CD4-positive, alpha-beta T cell treated with Interleukin-6 for 4 hours (primary cell): ENCODE results near the gene MGLL.

Experiments used
- DNase-seq: peaks from one replicate; pipeline ENCODE4 v3.0.0-alpha.2; 2020; ENCODE audit warnings: mixed read lengths

Gene MGLL

GRCh38 chr3:127822041-127822681, at the start of gene MGLL:
Gene MGLL (minus strand): TSS chr3:127822515. CDS start chr3:127822318, 197 bp downstream.
- DNase-seq, result no peak

GRCh38 chr3:127870156-127870555, 47.8 kb upstream of the MGLL start:
- no peak for DNase-seq

GRCh38 chr3:127867986-127868385, 45.7 kb upstream of the MGLL start:
- no peak for DNase-seq

GRCh38 chr3:127867412-127867811, 45.1 kb upstream of the MGLL start:
- DNase-seq, result no peak

- no peak for DNase-seq
These were observed 43.6 kb upstream of the MGLL start for GRCh38 chr3:127865941-127866340.

- DNase-seq, result no peak
These were observed 37.9 kb upstream of the MGLL start for GRCh38 chr3:127860211-127860696.

GRCh38 chr3:127859730-127860129, 37.4 kb upstream of the MGLL start:
- DNase-seq, result no peak

- no peak for DNase-seq
These were observed 36.6 kb upstream of the MGLL start for GRCh38 chr3:127858937-127859336.

- DNase-seq, result no peak
These were observed 36.2 kb upstream of the MGLL start for GRCh38 chr3:127858521-127858920.

- DNase-seq, result no peak
These were observed 35.0 kb upstream of the MGLL start for GRCh38 chr3:127857333-127857732.

- no peak for DNase-seq
These were observed 34.5 kb upstream of the MGLL start for GRCh38 chr3:127856801-127857200.

- no peak for DNase-seq
These were observed 32.9 kb upstream of the MGLL start for GRCh38 chr3:127855246-127855645.

GRCh38 chr3:127853681-127854080, 31.4 kb upstream of the MGLL start:
- DNase-seq, result no peak

GRCh38 chr3:127851899-127852298, 29.6 kb upstream of the MGLL start:
- DNase-seq, result no peak

- DNase-seq, result no peak
These were observed 27.1 kb upstream of the MGLL start for GRCh38 chr3:127849368-127849767.

GRCh38 chr3:127848131-127849129, 26.1 kb upstream of the MGLL start:
- no peak for DNase-seq

GRCh38 chr3:127847236-127847720, 25.0 kb upstream of the MGLL start:
- DNase-seq, result no peak

- no peak for DNase-seq
These were observed 24.3 kb upstream of the MGLL start for GRCh38 chr3:127846576-127846975.

GRCh38 chr3:127844326-127844942, 22.1 kb upstream of the MGLL start:
- DNase-seq, result no peak

GRCh38 chr3:127840671-127841070, 18.4 kb upstream of the MGLL start:
- no peak for DNase-seq

GRCh38 chr3:127839099-127839498, 16.8 kb upstream of the MGLL start:
- no peak for DNase-seq

GRCh38 chr3:127835993-127836882, 13.9 kb upstream of the MGLL start:
- DNase-seq, result no peak
